CD4-positive, alpha-beta T cell treated with Interleukin-2 at 100 ng/mL for 4 hours (primary cell): ENCODE data around the gene NR1D2.
"Not testable (repeated sequence)": the region's sequence is repeated elsewhere in the genome, so short reads cannot be mapped to it uniquely, and the experiment has no call there.

Experiments
- DNase-seq: peaks from one replicate; pipeline ENCODE4 v3.0.0-alpha.2; 2020; ENCODE audit warnings: low spot score

Gene NR1D2

DNA sequence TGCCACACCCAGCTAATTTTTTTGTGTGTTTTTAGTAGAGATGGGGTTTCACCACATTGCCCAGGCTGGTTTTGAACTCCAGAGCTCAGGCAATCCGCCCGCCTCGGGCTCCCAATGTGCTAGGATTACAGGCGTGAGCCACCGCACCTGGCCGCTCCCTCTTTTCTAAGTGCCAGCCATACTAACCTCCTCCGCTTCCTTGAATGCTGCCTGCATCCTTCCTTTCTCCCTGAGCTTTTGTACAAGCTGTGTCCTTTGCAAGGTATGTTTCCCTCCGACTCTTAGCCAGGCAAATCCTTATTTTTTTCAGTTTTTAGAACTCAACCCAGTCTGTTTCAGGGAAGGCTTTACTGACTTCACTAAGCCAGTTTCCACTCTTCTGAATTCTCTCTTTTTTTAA, 60.6 kb downstream of the NR1D2 start:
- no peak for DNase-seq

DNA sequence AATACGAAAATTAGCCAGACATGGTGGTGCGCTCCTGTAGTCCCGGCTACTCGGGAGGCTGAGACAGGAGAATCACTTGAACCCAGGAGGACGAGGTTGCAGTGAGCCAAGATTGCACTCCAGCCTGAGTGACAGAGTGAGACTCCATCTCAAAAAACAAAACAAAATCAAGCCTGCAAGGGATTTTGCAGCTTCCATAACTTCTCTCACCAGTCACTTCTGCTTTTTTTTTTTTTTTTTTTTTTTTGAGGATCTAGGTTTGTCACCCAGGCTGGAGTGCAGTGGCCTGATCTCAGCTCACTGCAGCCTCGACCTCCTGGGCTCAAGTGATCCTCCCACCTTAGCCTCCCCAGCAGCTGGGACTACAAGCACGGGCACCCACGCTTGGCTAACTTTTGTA, 65.7 kb downstream of the NR1D2 start:
- not testable (repeated sequence) for DNase-seq

DNA sequence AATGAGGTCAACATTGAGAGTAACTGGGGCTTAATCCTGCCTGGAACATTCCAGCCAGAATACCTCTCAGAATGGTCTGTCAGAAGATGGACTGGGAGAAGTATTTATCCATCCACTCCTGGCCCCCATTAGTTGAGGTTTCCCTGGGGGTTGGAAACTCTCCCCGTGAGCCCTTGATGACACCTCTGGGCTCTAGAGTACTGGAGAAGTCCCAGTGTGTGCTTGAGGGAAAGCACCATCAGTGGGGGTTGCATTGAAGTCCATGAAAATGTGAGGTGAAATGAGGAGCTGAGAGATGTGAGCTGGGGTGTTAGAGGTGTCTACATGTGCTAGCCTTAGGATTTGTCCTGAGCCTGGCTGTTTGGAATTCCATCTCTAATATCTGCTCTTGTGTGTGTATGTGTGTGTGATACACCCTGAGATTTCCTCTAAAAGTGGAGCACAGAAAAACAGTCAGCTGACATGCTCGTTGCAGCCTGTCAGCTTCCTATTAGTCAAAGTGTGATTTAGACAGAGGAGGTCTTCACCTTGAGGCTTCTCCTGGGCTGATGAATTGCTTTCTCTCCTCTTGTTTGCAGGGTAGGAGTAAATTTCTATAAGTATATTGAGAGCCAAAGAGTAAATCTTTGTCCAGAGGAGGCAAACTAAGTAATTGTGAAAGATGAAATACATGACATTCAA, 67.6 kb downstream of the NR1D2 start:
- DNase-seq = no peak

DNA sequence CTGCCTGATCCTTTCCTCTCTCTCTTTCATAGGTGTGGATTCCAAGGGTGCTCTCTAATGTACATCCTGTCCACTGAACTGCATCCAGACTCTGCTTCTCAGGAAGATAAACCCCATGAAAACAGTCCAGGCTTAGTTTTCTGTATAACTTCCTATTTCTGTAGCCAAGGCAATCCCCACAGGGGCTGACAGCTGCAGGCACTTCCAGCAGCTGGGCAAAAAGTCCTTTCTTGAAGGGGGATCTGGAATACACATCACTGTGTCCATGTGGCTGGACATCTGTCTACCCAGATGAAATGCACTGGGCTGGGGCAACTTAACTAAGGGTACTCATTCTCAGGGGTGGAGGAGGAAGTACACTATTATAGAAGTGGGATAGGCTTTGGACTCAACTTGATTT, 72.2 kb downstream of the NR1D2 start:
- DNase-seq = no peak

DNA sequence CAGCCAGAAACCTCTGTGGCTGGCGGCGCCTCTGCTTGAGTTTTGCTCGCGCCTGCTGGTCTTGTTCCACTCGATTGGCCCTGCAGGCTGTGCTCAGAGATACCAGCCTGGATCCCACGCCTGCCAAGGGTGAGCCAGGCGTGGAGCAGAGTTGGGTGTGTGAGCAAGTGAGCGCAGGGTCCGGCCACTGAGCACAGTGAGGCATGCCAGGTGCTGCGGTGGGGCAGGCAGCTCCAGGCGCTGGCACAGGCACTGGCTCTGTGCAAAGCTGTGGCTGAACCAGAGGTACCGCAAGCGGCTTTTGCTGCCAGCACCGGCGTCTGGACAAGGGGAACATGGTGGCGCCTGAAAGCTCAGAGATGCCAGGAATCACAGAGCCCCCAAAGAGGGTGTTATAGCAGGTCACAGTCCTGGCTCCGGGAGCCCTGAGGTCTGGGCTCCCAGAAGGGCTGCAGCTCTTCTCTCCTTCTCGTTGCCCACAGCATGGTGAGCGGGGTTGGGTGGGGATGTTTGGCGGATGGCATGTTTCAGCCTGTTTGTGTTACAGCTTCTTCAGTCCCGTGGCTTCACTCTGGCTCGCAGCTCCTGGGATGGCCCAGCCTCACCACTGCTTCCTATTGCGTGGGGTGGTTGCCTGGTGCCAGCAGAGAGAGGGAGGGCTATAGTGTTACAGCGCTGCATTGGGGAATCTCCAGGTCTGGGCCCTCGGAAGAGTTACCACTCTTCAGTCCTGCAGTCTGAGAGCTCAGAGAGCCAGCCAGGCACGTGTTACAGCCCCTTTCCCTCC, 73.9 kb downstream of the NR1D2 start:
- DNase-seq = no peak

DNA sequence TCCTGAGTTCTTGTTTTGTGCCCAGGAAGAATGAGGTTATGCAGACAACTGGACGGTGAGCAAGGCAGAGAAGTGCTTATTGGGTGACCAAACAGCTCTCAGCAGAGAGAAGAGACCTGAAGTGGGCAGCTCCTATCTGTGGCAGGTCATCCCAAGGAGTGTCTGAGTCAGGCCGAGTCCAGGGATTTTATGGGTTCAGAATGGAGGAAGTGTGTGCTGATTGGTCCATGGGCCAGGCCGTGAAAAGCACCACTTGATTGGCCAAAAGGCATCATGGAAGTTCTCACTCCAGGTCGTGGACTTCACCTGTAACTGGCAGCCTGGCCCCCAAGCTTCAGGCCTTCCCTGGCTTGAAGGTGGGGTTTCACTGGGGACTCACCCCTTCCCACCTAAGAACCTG, 74.5 kb downstream of the NR1D2 start:
- no peak for DNase-seq

DNA sequence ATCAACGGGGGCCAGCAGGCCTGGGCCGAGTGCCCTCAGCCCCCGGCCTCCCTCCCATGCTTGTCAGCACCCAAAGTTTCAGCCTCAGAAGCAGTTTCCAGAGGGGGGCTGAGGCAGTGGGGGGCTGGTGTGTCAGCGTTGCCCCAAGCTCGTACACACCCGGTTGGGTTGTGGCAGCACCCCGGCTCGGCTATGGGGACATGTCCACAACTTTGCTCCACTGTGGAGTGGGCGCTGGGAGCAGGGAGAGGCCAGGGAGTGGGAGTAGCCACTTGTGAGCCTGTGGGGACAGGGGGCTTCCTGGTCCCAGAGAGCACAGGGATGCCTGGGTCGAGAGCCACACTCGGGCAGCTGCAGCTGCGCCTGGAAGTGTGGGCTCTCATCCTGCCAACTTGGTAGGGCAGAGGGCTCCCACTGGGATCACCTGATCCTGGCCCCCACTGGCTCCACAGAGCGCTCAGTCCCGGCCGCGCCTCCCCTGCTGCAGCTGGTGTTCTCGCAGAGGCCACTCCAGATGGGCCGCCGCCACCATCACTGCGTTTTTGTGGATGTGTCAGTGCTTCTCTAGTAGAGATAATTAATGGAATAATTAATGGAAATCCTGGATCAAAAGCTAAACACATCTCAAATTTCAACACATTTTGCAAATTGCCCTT, 75.1 kb downstream of the NR1D2 start:
- DNase-seq = no peak

DNA sequence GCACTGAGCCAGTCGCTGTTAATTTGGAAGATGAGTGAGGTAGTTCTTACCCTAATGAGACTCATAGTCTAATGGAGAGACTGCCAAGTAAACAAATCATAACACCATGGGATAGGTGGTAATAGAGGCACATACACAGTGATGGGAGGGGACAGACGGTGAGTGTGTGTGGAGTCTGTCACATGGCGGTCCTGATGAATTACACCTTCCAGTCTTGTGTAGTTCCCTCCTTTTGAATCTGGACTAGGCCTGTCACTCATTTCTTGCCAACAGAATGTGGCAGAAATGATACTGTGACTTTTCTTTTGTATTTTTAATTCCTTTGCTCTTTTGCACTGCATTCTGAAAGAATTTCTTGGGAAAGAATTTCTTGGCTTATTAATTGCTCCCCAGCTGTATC, 78.1 kb downstream of the NR1D2 start:
- no peak for DNase-seq

DNA sequence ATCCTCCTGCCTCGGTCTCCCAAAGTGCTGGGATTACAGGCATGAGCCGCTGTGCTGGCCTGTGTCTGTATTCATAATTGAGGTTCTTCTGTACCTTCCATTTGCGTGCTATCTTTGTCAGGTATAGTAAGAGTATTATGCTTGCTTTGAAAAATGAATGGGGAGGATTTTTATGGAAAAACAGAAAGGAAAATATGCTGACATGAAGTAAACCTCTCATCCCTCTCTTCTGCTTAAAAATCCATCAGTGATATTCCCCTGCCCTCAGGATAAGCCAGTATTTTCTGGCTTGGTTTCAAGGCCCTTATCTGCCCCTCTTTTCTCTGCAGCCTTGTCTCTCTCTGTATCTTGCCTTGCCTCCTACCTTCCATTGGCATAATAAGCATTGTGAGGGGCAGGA, 80.7 kb downstream of the NR1D2 start:
- DNase-seq = no peak

DNA sequence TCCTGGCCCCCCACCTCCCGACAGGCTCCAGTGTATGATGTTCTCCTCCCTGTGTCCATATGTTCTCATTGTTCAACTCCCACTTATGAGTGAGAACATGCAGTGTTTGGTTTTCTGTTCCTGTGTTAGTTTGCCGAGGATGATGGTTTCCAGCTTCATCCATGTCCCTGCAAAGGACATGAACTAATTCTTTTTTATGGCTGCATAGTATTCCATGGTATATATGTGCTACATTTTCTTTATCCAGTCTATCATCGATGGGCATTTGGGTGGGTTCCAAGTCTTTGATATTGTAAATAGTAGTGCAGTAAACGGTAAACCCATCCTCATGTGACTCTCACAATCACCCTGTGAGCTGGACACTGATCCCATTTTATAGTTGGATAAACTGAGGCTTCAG, 81.6 kb downstream of the NR1D2 start:
- DNase-seq = not testable (repeated sequence)

DNA sequence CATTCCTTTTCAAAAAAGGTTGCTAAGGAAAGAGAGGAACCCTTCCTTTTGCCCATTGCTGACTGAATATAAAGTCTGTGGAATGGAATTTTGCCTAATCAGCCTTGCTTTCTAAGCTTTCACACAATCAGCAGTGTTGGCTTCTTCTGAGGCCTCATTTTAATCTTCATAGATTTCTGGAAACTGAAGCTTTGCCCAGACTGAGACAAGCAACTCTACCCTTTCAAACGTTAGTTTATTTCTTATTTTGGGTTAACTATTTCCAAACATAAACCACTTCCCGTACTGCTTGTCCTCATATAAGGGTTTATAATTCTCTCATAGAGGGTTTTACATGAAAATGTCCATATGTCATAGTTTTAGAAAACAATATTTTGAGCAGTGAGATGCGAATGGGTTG, 82.9 kb downstream of the NR1D2 start:
- no peak for DNase-seq
